NB4 (cell line): ENCODE data around the gene MIEN1.

Experiments used
- POLR2A ChIP-seq: IDR thresholded peaks from 2 replicates; pipeline ENCODE4 v1.6.1; 2011; ENCODE audit warnings: mild to moderate bottlenecking; ENCODE audit not compliant: insufficient read length; ENCODE audit errors: extremely low read depth
- TF ChIP-seq, protein P1 (sequence below): IDR thresholded peaks from one replicate; pipeline ENCODE4 v1.5.1; 2012; ENCODE audit warnings: low read depth, low read length

DNA sequence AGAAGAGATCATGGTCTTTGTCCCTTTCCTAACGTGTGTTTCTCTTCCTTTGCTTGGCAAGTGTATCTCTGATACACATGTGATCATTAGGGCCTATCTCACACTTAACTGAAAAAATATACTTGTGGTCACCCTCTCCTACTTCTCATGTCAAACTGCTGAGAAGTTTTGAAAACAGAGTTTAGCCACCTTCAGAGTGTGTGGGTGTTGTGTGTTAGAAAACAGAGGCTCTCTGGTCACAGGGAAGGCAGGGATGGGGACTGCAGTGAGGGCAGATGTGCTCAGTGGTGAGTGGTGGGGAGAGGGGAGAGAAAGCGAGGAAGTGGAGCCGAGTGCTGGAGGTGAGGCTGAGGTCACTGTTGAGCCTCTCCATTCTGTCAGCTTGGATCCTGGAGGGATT, 36.8 kb upstream of the MIEN1 start:
- TF ChIP-seq, protein P1, sequence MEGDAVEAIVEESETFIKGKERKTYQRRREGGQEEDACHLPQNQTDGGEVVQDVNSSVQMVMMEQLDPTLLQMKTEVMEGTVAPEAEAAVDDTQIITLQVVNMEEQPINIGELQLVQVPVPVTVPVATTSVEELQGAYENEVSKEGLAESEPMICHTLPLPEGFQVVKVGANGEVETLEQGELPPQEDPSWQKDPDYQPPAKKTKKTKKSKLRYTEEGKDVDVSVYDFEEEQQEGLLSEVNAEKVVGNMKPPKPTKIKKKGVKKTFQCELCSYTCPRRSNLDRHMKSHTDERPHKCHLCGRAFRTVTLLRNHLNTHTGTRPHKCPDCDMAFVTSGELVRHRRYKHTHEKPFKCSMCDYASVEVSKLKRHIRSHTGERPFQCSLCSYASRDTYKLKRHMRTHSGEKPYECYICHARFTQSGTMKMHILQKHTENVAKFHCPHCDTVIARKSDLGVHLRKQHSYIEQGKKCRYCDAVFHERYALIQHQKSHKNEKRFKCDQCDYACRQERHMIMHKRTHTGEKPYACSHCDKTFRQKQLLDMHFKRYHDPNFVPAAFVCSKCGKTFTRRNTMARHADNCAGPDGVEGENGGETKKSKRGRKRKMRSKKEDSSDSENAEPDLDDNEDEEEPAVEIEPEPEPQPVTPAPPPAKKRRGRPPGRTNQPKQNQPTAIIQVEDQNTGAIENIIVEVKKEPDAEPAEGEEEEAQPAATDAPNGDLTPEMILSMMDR: no peak
- no peak for TF ChIP-seq POLR2A
